Activated CD4-positive, alpha-beta memory T cell treated with anti-CD3 and anti-CD28 coated beads for 36 hours (primary cell): ENCODE results near the gene ENTR1. TPM values are rescaled to one million over a fixed set of nuclear protein-coding genes. Genes with fewer than 3 reads are reported as not detected.

Experiments
- CTCF ChIA-PET: fragments of 350-600 bp; sonication (Branson Sonifier 250); formaldehyde crosslinking; loops from one replicate; lab custom pipeline; 2021; ENCODE audit warnings: antibody characterized with exemption, inconsistent platforms; lab: Charles Lee
- POLR2A ChIA-PET: fragments of 350-600 bp; sonication (Branson Sonifier 250); formaldehyde crosslinking; loops from one replicate; lab custom pipeline; 2021; ENCODE audit warnings: antibody characterized with exemption; lab: Charles Lee
- DNase-seq: peaks from one replicate; pipeline ENCODE4 v3.0.0-alpha.2; 2020
- H3K27ac Mint-ChIP-seq: one replicate; pipeline ENCODE4 v1.8.0; 2021; ENCODE audit warnings: mixed read lengths
- H3K27me3 Mint-ChIP-seq: one replicate; pipeline ENCODE4 v1.8.0; 2021; ENCODE audit warnings: mixed read lengths
- H3K36me3 Mint-ChIP-seq: one replicate; pipeline ENCODE4 v1.8.0; 2021; ENCODE audit warnings: mixed read lengths
- H3K4me1 Mint-ChIP-seq: one replicate; pipeline ENCODE4 v1.8.0; 2021; ENCODE audit warnings: low read depth, mixed read lengths
- H3K4me3 Mint-ChIP-seq: one replicate; pipeline ENCODE4 v1.8.0; 2021; ENCODE audit warnings: mild to moderate bottlenecking, mixed read lengths
- H3K9me3 Mint-ChIP-seq: one replicate; pipeline ENCODE4 v1.8.0; 2021; ENCODE audit warnings: mixed read lengths
- intact Hi-C: fragments of 100-400 bp; cut with micrococcal nuclease; formaldehyde crosslinking; loops from one replicate; pipeline ENCODE4 v1.15.1; 2023
- total RNA-seq, 2 experiments: library from RNA; stranded (reverse); gene quantifications; one replicate each; pipeline ENCODE4 v1.2.3, GENCODE V29; 2021

ENTR1 gene, protein sequence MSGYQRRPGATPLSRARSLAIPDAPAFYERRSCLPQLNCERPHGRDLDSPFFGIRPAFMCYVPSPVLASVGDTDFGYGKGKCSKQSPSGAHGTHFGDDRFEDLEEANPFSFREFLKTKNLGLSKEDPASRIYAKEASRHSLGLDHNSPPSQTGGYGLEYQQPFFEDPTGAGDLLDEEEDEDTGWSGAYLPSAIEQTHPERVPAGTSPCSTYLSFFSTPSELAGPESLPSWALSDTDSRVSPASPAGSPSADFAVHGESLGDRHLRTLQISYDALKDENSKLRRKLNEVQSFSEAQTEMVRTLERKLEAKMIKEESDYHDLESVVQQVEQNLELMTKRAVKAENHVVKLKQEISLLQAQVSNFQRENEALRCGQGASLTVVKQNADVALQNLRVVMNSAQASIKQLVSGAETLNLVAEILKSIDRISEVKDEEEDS
- total RNA-seq = 10 to 100 TPM; 66.9 to 74.9 TPM

DNA sequence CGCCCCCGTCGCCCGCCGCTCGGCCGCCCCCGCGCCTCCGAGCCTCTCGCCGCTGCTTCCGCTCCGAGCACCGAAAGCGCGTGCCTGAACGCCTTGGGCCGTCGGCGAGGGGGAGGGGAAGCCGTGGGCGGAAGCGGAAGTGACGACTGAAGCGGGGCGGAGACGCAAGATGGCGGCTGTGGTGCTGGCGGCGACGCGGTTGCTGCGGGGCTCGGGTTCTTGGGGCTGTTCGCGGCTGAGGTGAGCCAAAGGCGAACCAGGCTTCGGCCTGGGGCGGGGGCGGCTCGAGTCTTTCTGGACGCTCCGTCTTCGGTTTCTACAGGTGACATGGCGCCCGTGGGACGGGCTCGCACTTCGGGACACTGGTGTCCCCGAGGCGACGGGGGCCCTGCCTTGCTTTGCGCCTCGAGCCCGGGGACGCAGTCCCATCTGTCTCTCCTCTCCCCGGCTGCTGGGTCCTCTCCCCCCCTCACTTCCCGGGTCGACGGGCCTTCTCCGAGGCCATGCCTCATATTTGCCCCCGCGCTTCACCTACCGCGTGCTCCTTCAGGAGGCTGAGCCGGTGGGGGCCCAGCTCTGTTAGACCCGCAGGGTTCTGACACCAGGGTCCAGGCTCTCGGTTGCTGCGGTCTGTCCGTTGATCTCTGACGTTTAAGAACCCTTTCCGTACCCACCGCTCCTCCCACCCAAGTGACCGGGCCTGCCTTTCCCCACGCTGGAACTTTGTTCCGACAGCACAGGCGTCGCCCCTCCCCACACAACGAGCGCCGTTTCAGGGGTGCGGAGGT lies at the start of gene ENTR1, which contains the start of gene PMPCA:
Gene ENTR1, minus strand, starts transcription at position 115 of the 788 bp plus-strand sequence. CDS start 217 bp downstream, outside the sequence.
Gene PMPCA, plus strand, starts transcription at position 159 of the 788 bp plus-strand sequence. Its CDS starts 11 bp downstream, at position 170.
- H3K36me3 Mint-ChIP-seq = peaks cover 60% of the 10 kb centered on the region
- peak within 1 kb of the TSS; percentile 91 for H3K4me3 Mint-ChIP-seq
- intact Hi-C loops = loop anchor here (1.0 to 2.0 kb wide), 2 partner anchors 29 to 48 kb away; partner anchors contain the start of genes DNLZ and INPP5E
- peak within 1 kb of the TSS; percentile 94 for H3K27ac Mint-ChIP-seq
- no peaks in the 10 kb centered on the region for H3K27me3 Mint-ChIP-seq
- ChIA-PET POLR2A (interaction anchor here (0.8 to 1.8 kb wide), 7 partner anchors 7 to 130 kb away, joined by 3 to 7 read pairs (median 3); partner anchors contain the start of gene DNLZ), CTCF (interaction anchor here (1.7 to 1.9 kb wide), 2 partner anchors 10 to 685 kb away, joined by 4 to 19 read pairs; partner anchors contain the start of gene SNAPC4)
- peak; percentile 97 for DNase-seq
- H3K9me3 Mint-ChIP-seq = no peaks in the 10 kb centered on the region
- peaks cover 55% of the 10 kb centered on the region for H3K4me1 Mint-ChIP-seq

- no peak for DNase-seq
- ChIA-PET POLR2A (no interaction called here), CTCF (no interaction called here)
- Mint-ChIP-seq H3K4me1 (no peaks in the 10 kb centered on the region), H3K4me3 (no peak overlapping the region), H3K36me3 (peaks cover 65% of the 10 kb centered on the region), H3K27me3 (no peaks in the 10 kb centered on the region), H3K27ac (no peak overlapping the region), H3K9me3 (no peaks in the 10 kb centered on the region)
- intact Hi-C loops = no loop called here
These were observed 49.0 kb upstream of the ENTR1 start for GRCh38 chr9:136459425-136459824.

- DNase-seq = no peak
- H3K4me3 Mint-ChIP-seq = no peak overlapping the region
- no peaks in the 10 kb centered on the region for H3K9me3 Mint-ChIP-seq
- no peak overlapping the region for H3K27ac Mint-ChIP-seq
- H3K27me3 Mint-ChIP-seq = no peaks in the 10 kb centered on the region
- peaks cover 61% of the 10 kb centered on the region for H3K36me3 Mint-ChIP-seq
- POLR2A ChIA-PET = no interaction called here
- CTCF ChIA-PET = interaction anchor here (1.2 kb wide), 1 partner anchor 28 kb away, joined by 3 read pairs; no protein-coding TSS in a partner anchor
- no peaks in the 10 kb centered on the region for H3K4me1 Mint-ChIP-seq
- intact Hi-C loops = no loop called here
These were observed 46.9 kb upstream of the ENTR1 start for GRCh38 chr9:136457326-136457725.

GRCh38 chr9:136456258-136456657 lies 45.8 kb upstream of the ENTR1 start:
- H3K4me3 Mint-ChIP-seq = no peak overlapping the region
- intact Hi-C loops = no loop called here
- no peaks in the 10 kb centered on the region for H3K27me3 Mint-ChIP-seq
- H3K27ac Mint-ChIP-seq = no peak overlapping the region
- H3K4me1 Mint-ChIP-seq = no peaks in the 10 kb centered on the region
- DNase-seq = no peak
- no peaks in the 10 kb centered on the region for H3K9me3 Mint-ChIP-seq
- H3K36me3 Mint-ChIP-seq = peaks cover 60% of the 10 kb centered on the region
- POLR2A ChIA-PET = no interaction called here
- CTCF ChIA-PET = no interaction called here

DNA sequence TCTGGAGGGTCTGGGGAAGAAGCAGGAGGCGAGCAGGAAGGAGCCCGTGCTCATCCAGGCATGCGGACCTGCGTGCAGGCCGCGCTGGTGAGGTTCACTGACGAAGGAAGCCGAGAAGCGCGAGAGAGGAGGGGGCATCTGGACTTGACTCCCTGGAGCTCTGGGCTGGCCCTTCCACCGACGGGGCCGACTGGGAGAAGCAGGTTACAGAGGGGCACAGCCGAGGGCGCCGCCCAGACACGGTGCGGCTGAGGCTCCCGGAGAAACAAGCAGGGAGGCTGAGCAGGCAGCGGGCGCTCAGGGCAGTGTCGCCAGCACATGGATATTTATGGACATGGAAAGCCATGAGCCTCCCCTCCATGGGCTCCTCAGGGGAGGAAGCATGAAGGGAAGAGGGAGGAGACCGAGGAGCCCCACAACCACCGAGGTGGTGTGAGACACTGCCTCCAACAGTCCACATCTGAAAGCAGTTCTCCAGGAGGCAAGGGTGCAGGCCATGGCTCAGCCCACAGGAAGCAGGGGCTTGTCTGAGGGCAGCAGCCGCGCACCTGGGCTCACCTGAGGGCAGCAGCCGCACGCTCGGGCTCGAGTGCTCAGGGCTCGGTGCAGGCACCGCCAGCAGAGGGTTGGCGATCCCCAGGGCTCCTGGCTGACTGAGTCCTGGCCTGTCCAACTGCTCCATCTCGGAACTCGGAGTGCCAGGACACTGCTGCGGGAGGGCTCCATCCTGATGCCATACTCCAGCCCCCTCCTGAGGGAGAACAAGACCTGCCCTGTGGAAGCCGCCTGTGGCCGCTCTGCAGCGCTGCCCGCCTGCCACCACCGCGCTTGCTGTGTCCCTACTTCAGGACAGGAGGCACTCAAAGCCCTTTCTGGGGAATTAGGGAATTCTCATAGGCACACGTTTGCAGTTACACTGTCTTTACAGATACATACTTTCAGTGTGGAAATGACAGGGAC lies 44.9 kb upstream of the ENTR1 start:
- H3K27ac Mint-ChIP-seq = no peak overlapping the region
- intact Hi-C loops = no loop called here
- H3K27me3 Mint-ChIP-seq = no peaks in the 10 kb centered on the region
- DNase-seq = no peak
- H3K36me3 Mint-ChIP-seq = peaks cover 60% of the 10 kb centered on the region
- POLR2A ChIA-PET = interaction anchor here (0.7 kb wide), 1 partner anchor 42 kb away, joined by 3 read pairs; no protein-coding TSS in a partner anchor
- no peaks in the 10 kb centered on the region for H3K9me3 Mint-ChIP-seq
- CTCF ChIA-PET = no interaction called here
- no peaks in the 10 kb centered on the region for H3K4me1 Mint-ChIP-seq
- H3K4me3 Mint-ChIP-seq = no peak overlapping the region

- Mint-ChIP-seq H3K27ac (no peak overlapping the region), H3K4me1 (no peaks in the 10 kb centered on the region), H3K4me3 (no peak overlapping the region), H3K36me3 (peaks cover 54% of the 10 kb centered on the region), H3K27me3 (no peaks in the 10 kb centered on the region), H3K9me3 (no peaks in the 10 kb centered on the region)
- POLR2A ChIA-PET = interaction anchor here (0.7 kb wide), 1 partner anchor 41 kb away, joined by 3 read pairs; no protein-coding TSS in a partner anchor
- CTCF ChIA-PET = interaction anchor here (1.2 kb wide), 1 partner anchor 34 kb away, joined by 3 read pairs; no protein-coding TSS in a partner anchor
- no peak for DNase-seq
- intact Hi-C loops = no loop called here
These were observed 43.8 kb upstream of the ENTR1 start for GRCh38 chr9:136454026-136454796.

- POLR2A ChIA-PET = interaction anchor here (0.7 kb wide), 1 partner anchor 14 kb away, joined by 3 read pairs; no protein-coding TSS in a partner anchor
- Mint-ChIP-seq H3K27me3 (no peaks in the 10 kb centered on the region), H3K4me3 (no peak overlapping the region), H3K27ac (no peak overlapping the region), H3K36me3 (peaks cover 50% of the 10 kb centered on the region), H3K4me1 (no peaks in the 10 kb centered on the region), H3K9me3 (no peaks in the 10 kb centered on the region)
- CTCF ChIA-PET = interaction anchor here (1.2 kb wide), 1 partner anchor 34 kb away, joined by 3 read pairs; no protein-coding TSS in a partner anchor
- no peak for DNase-seq
- intact Hi-C loops = no loop called here
These were observed 42.9 kb upstream of the ENTR1 start for GRCh38 chr9:136453326-136453725.

- Mint-ChIP-seq H3K4me1 (no peaks in the 10 kb centered on the region), H3K9me3 (no peaks in the 10 kb centered on the region), H3K4me3 (no peak overlapping the region), H3K36me3 (peaks cover 55% of the 10 kb centered on the region), H3K27me3 (no peaks in the 10 kb centered on the region), H3K27ac (no peak overlapping the region)
- ChIA-PET CTCF (no interaction called here), POLR2A (no interaction called here)
- intact Hi-C loops = no loop called here
- DNase-seq = no peak
These were observed 40.9 kb upstream of the ENTR1 start for GRCh38 chr9:136451221-136451877.

DNA sequence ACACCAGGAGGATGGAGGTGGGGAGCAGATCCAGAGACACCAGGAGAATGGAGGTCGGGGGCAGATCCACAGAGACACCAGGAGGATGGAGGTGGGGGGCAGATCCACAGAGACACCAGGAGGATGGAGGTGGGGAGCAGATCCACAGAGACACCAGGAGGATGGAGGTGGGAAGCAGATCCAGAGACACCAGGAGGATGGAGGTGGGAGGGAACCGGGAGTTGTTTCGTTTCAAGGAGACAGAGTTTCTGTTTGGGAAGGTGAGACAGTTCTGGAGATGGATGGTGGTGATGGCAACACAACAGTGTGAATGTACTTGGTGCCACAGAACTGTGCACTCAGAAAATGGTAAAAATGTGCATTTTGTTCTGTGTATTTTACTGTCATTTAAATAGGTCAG lies 38.2 kb upstream of the ENTR1 start:
- Mint-ChIP-seq H3K9me3 (no peaks in the 10 kb centered on the region), H3K36me3 (peaks cover 44% of the 10 kb centered on the region), H3K27me3 (no peaks in the 10 kb centered on the region), H3K27ac (no peak overlapping the region), H3K4me3 (no peak overlapping the region), H3K4me1 (no peaks in the 10 kb centered on the region)
- intact Hi-C loops = no loop called here
- POLR2A ChIA-PET = no interaction called here
- no peak for DNase-seq
- CTCF ChIA-PET = no interaction called here

- POLR2A ChIA-PET = no interaction called here
- no peaks in the 10 kb centered on the region for H3K9me3 Mint-ChIP-seq
- H3K4me1 Mint-ChIP-seq = no peaks in the 10 kb centered on the region
- peaks cover 44% of the 10 kb centered on the region for H3K36me3 Mint-ChIP-seq
- H3K27ac Mint-ChIP-seq = no peak overlapping the region
- no peaks in the 10 kb centered on the region for H3K27me3 Mint-ChIP-seq
- H3K4me3 Mint-ChIP-seq = no peak overlapping the region
- intact Hi-C loops = no loop called here
- DNase-seq = no peak
- CTCF ChIA-PET = no interaction called here
These were observed 36.9 kb upstream of the ENTR1 start for GRCh38 chr9:136447173-136447778.
